A375 (cell line): ENCODE data around the gene PCDHA7. TPM values are rescaled to one million over a fixed set of nuclear protein-coding genes. Genes with fewer than 3 reads are reported as not detected.

ENCODE experiments used
- total RNA-seq: library from RNA; depleted of rRNA; stranded (reverse); fragments of >200 nt; shearing (Covaris generic); gene quantifications from 2 replicates; pipeline ENCODE4 v1.2.3, GENCODE V29; 2014; rRNA removed

PCDHA7 gene, protein sequence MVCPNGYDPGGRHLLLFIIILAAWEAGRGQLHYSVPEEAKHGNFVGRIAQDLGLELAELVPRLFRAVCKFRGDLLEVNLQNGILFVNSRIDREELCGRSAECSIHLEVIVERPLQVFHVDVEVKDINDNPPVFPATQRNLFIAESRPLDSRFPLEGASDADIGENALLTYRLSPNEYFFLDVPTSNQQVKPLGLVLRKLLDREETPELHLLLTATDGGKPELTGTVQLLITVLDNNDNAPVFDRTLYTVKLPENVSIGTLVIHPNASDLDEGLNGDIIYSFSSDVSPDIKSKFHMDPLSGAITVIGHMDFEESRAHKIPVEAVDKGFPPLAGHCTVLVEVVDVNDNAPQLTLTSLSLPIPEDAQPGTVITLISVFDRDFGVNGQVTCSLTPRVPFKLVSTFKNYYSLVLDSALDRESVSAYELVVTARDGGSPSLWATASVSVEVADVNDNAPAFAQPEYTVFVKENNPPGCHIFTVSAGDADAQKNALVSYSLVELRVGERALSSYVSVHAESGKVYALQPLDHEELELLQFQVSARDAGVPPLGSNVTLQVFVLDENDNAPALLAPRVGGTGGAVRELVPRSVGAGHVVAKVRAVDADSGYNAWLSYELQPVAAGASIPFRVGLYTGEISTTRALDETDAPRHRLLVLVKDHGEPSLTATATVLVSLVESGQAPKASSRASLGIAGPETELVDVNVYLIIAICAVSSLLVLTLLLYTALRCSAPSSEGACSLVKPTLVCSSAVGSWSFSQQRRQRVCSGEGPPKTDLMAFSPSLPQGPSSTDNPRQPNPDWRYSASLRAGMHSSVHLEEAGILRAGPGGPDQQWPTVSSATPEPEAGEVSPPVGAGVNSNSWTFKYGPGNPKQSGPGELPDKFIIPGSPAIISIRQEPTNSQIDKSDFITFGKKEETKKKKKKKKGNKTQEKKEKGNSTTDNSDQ
- 3.0 and 4.4 TPM in 2 replicates for total RNA-seq

DNA sequence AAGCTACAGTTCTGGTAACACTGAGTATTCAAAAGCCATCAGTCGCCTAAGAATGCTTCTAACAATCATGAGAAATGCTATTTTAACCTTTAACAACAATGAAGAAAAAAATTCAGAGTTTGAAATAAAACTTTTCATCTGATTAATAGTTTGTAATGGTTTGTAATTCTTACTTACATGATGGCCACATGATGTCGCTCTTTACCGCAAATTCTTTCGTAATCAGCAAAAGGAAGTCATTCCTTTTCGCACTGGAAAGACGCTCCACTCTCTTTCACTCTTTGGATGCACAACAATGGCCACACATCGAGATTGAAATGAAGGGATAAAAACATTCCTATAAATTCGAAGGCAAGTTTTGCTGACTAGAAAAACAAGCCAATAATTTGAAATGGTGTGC, at the start of gene PCDHA7:
Gene PCDHA7 (plus strand): TSS at position 277 of the 400 bp plus-strand sequence. CDS start 115 bp downstream, at position 392.

DNA sequence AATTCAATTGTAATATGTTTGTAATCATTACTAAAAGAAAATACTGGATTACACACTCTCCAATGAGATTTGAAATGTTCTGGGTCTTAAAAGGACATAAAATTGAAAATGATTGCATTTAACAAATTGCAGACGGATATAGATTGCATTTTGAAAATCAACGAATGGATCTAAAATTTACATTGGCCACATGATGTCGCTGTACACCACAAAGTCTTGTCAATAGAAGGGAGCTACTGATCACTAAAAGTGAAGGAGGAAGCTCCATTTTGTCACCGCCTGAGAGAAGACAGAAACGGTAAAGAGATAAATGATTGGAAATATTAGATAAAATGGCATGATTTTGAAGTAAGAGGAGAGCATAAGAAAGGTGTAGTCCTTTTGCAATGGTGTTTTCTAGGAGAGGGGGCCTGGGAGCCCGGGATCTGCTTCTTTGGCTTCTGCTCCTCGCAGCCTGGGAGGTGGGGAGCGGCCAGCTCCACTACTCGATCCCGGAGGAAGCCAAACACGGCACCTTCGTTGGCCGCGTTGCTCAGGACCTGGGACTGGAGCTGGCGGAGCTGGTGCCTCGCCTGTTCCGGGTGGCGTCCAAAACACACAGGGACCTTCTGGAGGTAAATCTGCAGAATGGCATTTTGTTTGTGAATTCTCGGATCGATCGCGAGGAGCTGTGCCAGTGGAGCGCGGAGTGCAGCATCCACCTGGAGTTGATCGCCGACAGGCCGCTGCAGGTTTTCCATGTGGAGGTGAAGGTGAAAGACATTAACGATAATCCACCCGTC, 48.0 kb upstream of the PCDHA7 start, which contains the start of gene PCDHA1:
Gene PCDHA1 (plus strand): TSS at position 236 of the 782 bp plus-strand sequence.

DNA sequence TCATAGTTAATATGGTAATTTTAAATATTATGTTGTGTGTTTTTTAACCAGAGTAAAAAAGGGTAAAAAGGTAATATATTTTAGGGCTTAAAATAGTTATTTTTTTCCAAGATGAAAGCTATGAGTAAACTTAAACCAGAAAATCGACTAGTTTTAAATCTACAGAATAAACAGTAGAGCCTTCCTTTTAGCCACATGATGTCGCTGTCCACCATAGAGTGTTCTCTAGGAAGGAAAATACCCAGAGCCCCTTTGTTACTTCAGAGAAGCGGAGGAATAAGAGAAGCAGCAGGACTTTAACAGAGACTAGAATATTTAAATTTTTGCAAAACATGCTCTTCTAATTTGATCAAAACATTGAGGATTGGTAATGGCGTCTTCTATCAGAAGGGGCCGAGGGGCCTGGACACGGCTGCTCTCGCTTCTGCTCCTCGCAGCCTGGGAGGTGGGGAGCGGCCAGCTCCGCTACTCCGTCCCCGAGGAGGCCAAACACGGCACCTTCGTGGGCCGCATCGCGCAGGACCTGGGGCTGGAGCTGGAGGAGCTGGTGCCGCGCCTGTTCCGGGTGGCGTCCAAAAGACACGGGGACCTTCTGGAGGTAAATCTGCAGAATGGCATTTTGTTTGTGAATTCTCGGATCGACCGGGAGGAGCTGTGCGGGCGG, 39.3 kb upstream of the PCDHA7 start, which contains the start of gene PCDHA2:
Gene PCDHA2 (plus strand): TSS at position 258 of the 664 bp plus-strand sequence.

DNA sequence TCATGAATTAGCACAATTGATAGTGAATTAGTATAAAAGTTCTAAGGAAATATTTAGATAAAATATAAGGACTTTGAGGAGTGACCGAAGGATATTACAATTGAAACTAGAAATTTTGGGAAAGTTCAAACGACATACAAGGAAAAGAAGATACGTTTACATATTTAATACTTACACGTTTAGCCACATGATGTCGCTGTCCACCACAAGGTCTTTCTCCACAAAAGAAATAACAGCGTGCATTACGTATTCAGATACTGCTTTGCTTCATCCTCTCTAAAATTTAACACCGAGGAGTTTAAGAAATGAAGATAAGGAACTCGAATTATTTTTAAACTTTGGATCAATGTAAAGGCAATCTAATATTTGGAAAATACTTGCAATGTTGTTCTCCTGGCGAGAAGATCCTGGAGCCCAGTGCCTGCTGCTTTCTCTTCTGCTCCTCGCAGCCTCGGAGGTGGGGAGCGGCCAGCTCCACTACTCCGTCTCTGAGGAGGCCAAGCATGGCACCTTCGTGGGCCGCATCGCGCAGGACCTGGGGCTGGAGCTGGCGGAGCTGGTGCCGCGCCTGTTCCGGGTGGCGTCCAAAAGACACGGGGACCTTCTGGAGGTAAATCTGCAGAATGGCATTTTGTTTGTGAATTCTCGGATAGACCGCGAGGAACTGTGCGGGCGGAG, 33.1 kb upstream of the PCDHA7 start, which contains the start of gene PCDHA3:
Gene PCDHA3 (plus strand): TSS at position 242 of the 678 bp plus-strand sequence.

DNA sequence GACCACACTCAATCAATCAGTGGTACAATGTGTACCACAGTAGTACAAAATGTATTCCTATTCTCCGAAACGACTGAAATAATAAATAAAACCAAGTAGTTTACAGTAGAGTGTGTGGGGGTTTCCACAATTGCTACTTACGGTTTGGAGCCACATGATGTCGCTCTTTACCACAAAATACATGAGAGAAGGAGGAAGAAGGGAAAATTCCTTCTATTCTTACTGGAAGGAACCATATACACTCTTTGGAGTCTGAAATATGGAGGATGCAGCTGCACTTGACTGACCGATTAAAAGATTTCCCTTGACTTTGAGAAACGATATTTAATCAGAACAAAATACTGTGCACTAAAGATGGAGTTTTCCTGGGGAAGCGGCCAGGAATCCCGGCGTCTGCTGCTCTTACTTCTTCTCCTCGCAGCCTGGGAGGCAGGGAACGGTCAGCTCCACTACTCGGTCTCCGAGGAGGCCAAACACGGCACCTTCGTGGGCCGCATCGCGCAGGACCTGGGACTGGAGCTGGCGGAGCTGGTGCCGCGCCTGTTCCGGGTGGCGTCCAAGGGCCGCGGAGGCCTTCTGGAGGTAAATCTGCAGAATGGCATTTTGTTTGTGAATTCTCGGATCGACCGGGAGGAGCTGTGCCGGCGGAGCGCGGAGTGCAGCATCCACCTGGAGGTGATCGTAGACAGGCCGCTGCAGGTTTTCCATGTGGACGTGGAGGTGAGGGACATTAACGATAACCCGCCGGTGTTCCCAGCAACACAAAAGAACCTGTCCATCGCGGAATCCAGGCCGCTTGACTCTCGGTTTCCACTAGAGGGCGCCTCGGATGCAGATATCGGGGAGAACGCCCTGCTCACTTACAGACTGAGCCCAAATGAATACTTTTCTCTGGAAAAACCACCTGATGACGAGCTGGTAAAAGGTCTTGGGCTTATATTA, 27.0 kb upstream of the PCDHA7 start, which contains the start of gene PCDHA4:
Gene PCDHA4 (plus strand): TSS at position 235 of the 942 bp plus-strand sequence.

DNA sequence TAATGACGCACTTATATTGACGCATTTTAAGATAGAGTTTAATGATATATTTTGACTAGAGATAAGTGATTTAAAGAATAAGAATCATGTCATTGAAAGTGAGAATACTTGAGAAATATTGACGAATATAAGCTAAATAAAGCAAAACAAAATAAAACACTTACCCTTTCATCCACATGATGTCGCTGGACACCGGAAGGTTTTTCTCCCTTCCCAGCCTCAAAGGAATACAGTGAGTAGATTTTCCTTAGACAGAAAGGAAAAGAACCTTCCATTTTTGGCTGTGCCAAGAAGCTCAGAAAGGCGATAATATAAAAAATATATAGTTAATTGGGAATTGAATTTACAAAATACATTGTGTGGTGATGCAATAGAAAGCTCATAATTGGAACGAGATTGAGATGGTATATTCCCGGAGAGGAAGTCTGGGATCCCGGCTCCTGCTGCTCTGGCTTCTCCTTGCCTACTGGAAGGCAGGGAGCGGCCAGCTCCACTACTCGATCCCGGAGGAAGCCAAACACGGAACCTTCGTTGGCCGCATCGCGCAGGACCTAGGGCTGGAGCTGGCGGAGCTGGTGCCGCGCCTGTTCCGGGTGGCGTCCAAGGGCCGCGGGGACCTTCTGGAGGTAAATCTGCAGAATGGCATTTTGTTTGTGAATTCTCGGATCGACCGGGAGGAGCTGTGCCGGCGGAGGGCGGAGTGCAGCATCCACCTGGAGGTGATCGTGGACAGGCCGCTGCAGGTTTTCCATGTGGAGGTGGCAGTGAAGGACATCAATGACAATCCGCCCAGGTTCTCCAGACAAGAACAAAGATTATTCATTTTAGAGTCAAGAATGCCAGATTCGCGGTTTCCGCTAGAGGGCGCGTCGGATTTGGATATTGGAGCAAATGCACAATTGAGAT, 12.4 kb upstream of the PCDHA7 start, which contains the start of gene PCDHA5:
Gene PCDHA5 (plus strand): TSS at position 239 of the 906 bp plus-strand sequence.

DNA sequence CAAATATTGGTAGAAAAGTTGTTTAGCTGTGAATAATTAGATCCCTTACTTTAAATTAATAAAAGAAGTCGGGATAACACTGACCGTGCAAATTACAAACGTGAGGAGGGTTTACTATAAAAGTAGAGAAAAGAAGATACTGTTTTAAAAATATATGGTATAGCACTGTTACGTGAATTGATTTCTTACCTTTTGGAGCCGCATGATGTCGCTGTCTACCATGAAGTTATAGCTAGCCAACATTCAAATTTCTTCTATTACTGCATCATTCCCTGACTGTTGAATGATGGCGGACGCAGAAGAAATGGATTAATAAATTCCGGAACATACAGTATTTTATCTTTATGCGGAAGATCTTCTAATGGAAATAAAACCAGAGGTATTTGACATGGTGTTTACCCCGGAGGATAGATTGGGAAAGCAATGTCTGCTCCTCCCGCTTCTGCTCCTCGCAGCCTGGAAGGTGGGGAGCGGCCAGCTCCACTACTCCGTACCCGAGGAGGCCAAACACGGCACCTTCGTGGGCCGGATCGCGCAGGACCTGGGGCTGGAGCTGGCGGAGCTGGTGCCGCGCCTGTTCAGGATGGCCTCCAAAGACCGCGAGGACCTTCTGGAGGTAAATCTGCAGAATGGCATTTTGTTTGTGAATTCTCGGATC, 6.2 kb upstream of the PCDHA7 start, which contains the start of gene PCDHA6:
Gene PCDHA6 (plus strand): TSS at position 257 of the 658 bp plus-strand sequence. CDS start 132 bp downstream, at position 389.

DNA sequence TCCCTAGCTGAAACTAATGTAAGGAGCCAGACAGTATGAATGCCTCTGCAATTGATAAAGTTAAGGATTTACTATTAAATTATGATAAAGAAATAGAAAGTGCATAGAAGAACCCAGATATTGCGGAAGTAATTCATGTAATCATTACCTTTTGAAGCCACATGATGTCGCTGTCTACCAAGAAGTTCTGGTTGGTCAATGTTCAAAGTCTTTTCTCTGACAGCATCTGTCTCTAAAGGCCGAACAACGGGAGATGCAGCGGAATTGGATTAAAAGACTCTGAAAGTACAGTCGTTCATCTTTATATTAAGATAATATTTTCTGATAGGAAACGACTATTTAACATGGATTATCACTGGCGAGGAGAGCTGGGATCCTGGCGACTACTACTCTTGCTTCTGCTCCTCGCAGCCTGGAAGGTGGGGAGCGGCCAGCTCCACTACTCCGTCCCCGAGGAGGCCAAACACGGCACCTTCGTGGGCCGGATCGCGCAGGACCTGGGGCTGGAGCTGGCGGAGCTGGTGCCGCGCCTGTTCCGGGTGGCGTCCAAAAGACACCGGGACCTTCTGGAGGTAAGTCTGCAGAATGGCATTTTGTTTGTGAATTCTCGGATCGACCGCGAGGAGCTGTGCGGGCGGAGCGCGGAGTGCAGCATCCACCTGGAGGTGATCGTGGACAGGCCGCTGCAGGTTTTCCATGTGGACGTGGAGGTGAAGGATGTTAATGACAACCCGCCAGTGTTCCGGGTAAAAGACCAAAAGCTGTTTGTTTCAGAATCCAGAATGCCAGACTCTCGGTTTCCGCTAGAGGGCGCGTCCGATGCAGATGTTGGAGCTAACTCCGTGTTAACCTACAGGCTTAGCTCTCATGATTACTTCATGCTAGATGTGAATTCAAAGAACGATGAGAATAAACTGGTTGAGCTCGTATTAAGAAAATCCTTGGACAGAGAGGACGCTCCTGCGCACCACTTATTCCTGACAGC, 7.2 kb downstream of the PCDHA7 start, which contains the start of gene PCDHA8:
Gene PCDHA8 (plus strand): TSS at position 210 of the 985 bp plus-strand sequence. CDS start 135 bp downstream, at position 345.

DNA sequence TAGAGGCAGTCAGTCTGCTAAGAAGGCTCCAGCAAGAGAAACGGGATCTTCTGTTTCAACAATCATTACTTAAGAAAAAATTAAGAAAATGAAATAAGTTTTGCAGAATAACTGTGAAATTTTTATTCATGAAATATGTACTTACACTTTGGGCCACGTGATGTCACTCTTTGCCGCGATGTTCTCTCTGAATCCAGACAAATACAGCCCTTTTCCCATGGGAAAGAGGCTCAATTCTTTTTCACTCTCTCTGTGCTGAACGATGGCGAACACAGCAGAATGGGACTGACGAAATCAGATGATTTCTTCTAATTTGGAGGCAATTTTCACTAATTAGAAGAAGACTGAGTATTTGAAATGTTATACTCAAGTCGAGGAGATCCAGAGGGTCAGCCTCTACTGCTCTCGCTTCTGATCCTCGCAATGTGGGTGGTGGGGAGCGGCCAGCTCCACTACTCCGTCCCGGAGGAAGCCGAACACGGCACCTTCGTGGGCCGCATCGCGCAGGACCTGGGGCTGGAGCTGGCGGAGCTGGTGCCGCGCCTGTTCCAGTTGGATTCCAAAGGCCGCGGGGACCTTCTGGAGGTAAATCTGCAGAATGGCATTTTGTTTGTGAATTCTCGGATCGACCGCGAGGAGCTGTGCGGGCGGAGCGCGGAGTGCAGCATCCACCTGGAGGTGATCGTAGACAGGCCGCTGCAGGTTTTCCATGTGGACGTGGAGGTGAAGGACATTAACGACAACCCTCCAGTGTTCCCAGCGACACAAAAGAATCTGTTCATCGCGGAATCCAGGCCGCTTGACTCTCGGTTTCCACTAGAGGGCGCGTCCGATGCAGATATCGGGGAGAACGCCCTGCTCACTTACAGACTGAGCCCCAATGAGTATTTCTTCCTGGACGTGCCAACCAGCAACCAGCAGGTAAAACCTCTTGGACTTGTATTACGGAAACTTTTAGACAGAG, 14.4 kb downstream of the PCDHA7 start, which contains the start of gene PCDHA9:
Gene PCDHA9 (plus strand): TSS at position 244 of the 964 bp plus-strand sequence. CDS start 114 bp downstream, at position 358.

DNA sequence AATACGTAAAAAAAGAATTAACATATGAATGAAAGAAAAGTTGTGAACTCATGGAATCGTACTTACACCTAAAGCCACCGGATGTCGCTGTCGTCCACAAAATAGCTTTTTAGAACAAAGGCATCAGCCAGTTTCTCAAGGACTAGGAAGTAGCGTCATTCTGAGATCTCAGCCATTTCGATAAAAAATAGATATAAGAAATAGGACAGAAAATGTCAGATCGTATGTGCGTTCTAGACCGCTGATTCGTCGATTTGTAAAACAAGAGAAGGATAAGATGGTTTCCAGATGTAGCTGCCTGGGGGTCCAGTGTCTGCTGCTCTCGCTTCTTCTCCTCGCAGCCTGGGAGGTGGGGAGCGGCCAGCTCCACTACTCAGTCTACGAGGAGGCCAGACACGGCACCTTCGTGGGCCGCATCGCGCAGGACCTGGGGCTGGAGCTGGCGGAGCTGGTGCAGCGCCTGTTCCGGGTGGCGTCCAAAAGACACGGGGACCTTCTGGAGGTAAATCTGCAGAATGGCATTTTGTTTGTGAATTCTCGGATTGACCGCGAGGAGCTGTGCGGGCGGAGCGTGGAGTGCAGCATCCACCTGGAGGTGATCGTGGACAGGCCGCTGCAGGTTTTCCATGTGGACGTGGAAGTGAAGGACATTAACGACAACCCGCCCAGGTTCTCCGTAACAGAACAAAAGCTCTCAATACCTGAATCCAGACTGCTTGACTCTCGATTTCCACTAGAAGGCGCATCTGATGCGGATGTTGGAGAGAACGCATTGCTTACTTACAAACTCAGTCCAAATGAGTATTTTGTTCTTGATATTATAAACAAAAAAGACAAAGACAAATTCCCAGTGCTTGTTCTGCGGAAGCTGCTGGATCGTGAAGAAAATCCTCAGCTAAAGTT, 22.0 kb downstream of the PCDHA7 start, which contains the start of gene PCDHA10:
Gene PCDHA10 (plus strand): TSS at position 126 of the 903 bp plus-strand sequence. CDS start 152 bp downstream, at position 278.

DNA sequence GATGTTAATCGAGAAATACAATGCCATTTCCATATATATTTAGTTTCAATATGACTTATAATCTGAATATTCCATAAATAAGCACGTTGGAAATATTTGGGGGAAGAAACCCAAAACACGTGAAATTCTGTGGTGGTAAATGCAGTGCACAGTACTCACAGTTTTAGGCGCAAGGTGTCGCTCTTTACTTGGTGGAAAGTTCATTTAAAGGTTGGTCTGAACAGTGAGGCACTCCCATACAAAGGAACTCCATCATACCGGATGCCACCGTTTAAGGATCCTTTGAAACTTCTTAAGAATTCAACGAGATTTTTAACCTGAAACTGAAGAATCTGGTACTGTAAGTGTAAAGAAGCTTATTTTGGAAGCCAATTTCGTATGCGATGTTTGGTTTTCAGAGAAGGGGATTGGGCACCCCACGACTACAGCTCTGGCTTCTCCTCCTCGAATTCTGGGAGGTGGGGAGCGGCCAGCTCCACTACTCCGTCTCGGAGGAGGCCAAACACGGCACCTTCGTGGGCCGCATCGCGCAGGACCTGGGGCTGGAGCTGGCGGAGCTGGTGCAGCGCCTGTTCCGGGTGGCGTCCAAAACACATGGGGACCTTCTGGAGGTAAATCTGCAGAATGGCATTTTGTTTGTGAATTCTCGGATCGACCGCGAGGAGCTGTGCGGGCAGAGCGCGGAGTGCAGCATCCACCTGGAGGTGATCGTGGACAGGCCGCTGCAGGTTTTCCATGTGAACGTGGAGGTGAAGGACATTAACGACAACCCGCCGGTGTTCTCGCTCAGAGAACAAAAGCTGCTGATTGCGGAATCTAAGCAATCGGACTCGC, 34.9 kb downstream of the PCDHA7 start, which contains the start of gene PCDHA11:
Gene PCDHA11 (plus strand): TSS at position 237 of the 834 bp plus-strand sequence. CDS start 147 bp downstream, at position 384.

